AG09319 (cell line): ENCODE measurements around the gene TMBIM4.
"Not testable (repeated sequence)": the region's sequence is repeated elsewhere in the genome, so short reads cannot be mapped to it uniquely, and the experiment has no call there.

ENCODE experiments used
- DNase-seq: peaks from one replicate; pipeline ENCODE4 v3.0.0-alpha.2; 2010; ENCODE audit warnings: low read depth; ENCODE audit errors: extremely low read depth
- TF ChIP-seq, protein P1 (sequence below): IDR thresholded peaks from 2 replicates; pipeline ENCODE4 v1.5.1; 2011; ENCODE audit warnings: low read depth, mild to moderate bottlenecking, inconsistent platforms, low read length, moderate library complexity

The TMBIM4 gene

DNA sequence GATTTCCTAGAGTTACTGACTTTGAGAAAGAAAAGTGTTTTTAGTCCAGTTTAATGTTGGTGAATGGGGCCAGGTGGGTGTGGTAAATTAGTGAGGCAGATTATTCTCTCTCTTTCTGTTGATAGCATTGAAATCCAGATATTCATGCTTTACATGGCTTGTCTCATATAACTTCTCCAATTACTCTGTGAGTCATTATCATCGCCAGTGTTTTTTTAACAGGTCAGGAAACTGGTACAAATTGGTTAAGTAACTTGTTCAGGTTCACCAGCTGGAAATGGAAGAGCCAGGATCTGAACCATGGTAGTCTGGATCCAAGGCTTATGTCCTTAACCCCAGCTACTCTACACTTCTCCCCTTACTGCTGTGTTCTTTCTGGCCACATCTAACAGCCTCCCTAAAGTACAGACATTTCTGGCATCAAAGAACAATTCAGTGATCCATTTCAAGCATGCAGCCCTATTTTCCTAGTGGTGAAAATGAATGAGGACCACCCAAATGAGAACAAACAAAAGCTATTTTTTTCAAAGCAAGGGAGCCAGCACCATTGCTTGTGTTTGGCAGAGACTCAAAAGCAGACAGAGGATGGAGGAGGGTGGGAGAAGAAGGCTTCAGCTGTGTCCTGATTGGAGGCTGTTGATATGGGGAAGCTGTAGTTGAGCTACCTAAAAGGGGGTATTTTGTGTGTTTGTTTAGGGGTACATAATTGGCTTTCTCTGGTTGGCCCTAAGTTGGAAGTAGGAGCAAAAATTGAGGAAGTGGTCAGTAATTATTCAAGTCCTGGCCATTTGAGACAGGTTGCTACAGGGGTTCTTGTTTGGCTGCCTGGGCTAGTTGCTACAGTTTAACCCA, 20.9 kb upstream of the TMBIM4 start:
- TF ChIP-seq, protein P1, sequence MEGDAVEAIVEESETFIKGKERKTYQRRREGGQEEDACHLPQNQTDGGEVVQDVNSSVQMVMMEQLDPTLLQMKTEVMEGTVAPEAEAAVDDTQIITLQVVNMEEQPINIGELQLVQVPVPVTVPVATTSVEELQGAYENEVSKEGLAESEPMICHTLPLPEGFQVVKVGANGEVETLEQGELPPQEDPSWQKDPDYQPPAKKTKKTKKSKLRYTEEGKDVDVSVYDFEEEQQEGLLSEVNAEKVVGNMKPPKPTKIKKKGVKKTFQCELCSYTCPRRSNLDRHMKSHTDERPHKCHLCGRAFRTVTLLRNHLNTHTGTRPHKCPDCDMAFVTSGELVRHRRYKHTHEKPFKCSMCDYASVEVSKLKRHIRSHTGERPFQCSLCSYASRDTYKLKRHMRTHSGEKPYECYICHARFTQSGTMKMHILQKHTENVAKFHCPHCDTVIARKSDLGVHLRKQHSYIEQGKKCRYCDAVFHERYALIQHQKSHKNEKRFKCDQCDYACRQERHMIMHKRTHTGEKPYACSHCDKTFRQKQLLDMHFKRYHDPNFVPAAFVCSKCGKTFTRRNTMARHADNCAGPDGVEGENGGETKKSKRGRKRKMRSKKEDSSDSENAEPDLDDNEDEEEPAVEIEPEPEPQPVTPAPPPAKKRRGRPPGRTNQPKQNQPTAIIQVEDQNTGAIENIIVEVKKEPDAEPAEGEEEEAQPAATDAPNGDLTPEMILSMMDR, result no peak
- DNase-seq, result no peak

DNA sequence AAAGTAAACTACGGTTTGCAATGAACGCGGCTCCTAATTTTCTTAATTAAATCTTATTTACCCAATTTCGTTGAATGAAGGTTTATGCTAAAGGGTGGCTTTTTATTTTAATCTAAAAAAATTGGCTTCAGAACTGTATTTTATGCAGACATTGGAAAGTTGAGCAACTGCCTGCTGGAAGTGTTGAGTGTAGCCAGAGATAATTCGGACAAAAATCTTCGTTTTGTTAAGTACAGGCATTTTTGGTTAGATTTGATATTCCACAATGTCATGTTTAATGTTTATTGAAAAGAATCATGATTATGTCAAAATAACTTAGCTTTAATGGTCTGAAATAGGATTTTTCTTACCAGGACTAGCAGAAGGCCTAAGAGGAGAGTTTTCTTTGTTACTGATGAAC, 20.1 kb upstream of the TMBIM4 start:
- DNase-seq, result no peak
- TF ChIP-seq, protein P1, result no peak

DNA sequence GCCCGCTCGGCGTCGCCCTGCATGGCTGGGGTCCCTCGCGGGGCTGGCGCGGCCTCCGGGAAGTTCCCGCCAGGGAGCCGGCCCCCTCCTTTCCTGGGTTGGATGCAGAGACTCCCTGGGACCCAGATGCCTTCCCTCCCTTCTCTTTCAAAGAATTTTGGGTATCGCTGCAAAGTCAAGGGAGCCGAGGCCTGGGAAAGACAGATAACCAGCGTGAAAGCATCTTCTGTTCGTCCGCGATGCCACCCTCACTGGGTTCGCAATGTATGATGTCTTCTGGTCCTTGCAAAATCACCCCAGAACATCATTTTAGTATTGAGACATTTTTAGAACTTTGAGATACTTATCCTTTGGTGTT, 19.7 kb upstream of the TMBIM4 start:
- DNase-seq, result no peak

DNA sequence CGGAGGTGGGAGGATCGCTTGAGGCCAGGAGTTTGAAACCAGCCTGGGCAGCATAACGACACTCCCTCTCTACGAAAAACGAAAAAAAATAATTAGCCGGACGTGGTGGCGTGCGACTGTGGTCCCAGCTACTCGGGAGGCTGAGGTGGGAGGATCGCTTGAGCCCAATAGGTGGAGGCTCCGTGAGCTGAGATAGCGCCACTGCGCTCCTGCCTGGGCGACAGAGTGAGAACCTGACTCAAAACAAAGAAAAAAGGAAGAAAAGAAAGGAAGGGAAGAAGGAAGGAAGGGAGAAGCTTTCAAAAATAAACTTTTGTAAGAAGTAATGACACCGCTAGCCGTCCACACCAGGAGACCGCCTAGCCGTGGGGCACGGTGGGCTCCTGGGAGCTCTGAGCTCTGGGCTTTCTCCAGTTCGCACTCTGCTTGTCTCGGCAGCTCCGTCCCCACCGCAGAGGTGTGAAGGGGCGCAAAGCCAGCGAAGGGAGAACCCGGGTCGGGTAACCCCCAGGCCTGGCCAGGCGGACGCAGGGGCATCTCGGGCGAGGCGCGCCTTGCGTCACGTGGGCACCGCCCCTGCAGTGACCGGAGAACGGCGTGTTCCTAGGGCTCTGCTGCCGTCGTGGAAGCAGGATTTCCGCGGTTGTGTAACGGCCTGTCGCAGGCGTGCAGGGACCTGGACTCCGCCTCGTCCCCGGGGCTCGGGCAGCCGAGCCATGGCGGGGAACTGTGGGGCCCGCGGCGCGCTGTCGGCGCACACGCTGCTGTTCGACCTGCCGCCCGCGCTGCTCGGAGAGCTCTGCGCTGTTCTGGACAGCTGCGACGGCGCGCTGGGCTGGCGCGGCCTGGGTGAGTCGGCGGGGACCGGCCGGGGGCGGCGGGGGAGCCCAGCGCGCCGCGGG, 19.0 kb upstream of the TMBIM4 start, which contains the start of gene IRAK3:
TSS of gene IRAK3 (plus strand) at position 631 of the 902 bp plus-strand sequence. CDS start at position 717, 86 bp downstream.
- TF ChIP-seq, protein P1, result no peak
- no peak for DNase-seq

More for the DNA sequence above, 19.7 kb upstream of the TMBIM4 start:
- TF ChIP-seq, protein P1, result no peak

DNA sequence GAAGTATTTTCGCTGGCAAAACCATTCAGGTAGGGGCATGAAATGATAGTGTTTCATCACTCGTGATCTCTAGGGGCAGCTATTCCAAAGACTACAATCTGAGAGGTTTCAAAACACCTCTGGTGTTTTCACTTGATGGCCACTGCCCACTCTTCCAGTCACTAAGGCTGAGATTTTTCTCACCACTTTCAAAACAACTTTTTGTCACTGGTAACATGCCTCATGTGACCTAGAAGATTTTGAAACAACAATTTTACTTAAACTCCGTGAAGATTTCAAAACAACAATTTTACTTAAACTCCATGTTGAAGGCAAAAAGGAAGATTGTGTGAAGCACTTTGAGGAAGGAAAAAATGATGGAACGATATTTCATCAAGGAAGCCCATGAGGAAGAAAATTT, 18.0 kb upstream of the TMBIM4 start:
- no peak for DNase-seq
- TF ChIP-seq, protein P1, result no peak

DNA sequence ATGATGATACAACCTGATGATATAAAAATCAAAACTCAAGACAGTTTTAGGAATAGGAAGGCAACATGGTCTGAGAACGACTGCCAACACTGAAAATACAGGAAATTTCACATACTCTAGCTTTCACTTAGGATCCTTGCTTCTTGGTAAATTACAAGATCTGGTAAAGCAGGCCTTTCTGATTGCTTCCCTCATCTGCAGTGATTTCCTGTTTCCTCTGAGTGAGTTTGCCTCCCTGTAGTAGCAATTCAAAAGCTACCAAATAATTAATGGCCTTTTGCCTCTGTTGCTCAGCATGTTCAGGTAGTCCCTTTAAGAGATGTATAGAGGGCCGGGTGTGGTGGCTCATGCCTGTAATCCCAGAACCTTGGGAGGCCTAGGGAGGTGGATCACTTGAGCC, 17.2 kb upstream of the TMBIM4 start:
- no peak for DNase-seq
- TF ChIP-seq, protein P1, result no peak

DNA sequence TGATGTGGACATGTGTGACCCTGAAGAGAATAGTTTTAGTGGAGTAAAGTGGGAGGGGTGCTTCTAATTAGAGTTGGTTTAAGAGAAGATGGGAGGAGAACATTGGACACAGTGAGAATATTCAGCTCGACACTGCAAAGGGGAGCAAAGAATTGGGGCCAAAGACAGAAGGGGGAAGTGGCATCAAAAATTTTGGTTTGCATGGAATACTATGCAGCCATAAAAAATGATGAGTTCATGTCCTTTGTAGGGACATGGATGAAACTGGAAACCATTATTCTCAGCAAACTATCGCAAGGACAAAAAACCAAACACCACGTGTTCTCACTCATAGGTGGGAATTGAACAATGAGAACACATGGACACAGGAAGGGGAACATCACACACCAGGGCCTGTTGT, 15.0 kb upstream of the TMBIM4 start:
- not testable (repeated sequence) for DNase-seq
